Testis (tissue), 2 donors: ENCODE data around the gene SLC6A6.

Experiments
- CTCF ChIP-seq, 3 experiments: fragments of 450-650 bp in 2 of 3; fragments of 200-600 bp in 1 of 3; sonication (generic) in 1 of 3; IDR thresholded peaks; one replicate each; pipeline ENCODE4 v1.5.1; 2016 to 2019; ENCODE audit warnings: antibody characterized with exemption in 3 of 3, mild to moderate bottlenecking in 2 of 3, moderate library complexity in 1 of 3
- POLR2A ChIP-seq: fragments of 450-650 bp; IDR thresholded peaks from one replicate; pipeline ENCODE4 v1.6.1; 2017; ENCODE audit warnings: antibody characterized with exemption, mild to moderate bottlenecking, moderate library complexity

- TF ChIP-seq POLR2A: no peak
- no peak for TF ChIP-seq CTCF (IDR thresholded peaks at IDR 0.05)
Observed at GRCh38 chr3:14446988-14447570, 44.7 kb downstream of the SLC6A6 start.
